Measurements from ENCODE around the gene SMAD3.

Gene SMAD3

DNA sequence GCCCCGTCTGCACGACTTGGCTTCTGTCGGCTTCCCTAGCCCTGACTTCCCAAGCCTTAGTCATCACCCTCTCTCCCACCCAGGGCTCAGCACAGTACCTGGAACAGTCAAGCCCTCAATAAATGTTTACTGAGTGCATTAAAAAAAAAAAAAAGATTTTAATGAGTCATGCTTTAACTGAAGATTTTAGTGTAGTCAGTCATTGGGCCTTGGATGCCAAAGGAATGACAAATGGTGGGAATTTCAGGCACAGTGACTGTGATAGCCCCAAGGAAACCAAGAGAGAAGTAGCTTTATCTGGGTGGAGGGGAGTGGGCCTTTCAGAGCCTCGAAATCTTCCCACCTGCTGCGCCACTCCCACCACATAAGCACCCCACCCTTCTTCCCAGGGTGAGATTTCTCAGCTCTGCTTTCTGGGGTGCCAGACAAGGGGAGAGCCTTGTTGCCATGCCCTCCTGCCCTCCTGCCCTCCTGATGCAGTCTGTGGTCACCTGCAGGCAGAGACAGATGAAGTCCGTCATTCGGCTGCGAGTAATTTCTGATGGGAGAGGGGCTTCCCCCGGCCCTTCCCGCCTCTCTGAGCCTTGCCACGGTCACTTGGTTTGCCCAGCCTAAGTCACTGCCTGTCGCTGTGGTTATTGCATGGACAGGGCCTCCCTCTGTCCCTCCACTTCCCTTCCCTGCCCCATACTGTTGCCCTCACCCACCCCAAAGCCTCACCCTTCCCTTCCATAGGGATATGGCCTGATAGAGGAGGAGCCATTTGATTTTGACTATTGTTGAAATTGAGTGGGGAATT lies 41.8 kb downstream of the SMAD3 start:
- ChIA-PET POLR2A (interaction anchor here (0.7 to 1.3 kb wide), 4 partner anchors 19 to 71 kb away, joined by 3 to 6 read pairs (median 3); partner anchors contain the start of gene SMAD3), CTCF (interaction anchor here (0.6 to 1.0 kb wide), 2 partner anchors 21 to 176 kb away, joined by 4 to 6 read pairs; no protein-coding TSS in a partner anchor)
- Histone ChIP-seq H3K36me3 (ENCODE audit: control insufficient read depth in 2 of 2, insufficient read depth in 1 of 2, low read length in 2 of 2) (no peaks in the 10 kb centered on the region), H3K9me3 (ENCODE audit: control insufficient read depth, insufficient read depth, low read depth, low read length) (no peaks in the 10 kb centered on the region), H3K4me1 (ENCODE audit: control insufficient read depth, insufficient read depth, low read length) (peaks cover 21% of the 10 kb centered on the region), H3K27ac (ENCODE audit: extremely low read depth, low read depth, low read length) (peak overlapping the region; percentile 44; the same call in 1 of the 2 replicates), H3K4me3 (ENCODE audit: low read depth, low read length) (no peak overlapping the region)
- TF ChIP-seq ZNF266 (tag by site-specific recombination; IDR thresholded peaks at IDR 0.05; ENCODE audit: low read depth) (no peak), ZNF747 (tag by site-specific recombination; IDR thresholded peaks at IDR 0.05) (no peak), ZNF311 (tag by site-specific recombination; IDR thresholded peaks at IDR 0.05; ENCODE audit: borderline replicate concordance) (no peak), GLI4 (tag by site-specific recombination; IDR thresholded peaks at IDR 0.05) (no peak), ZNF707 (tag by site-specific recombination; IDR thresholded peaks at IDR 0.05) (no peak), ZNF211 (tag by site-specific recombination; IDR thresholded peaks at IDR 0.05; ENCODE audit: low read depth) (no peak), ZNF114 (tag by site-specific recombination; IDR thresholded peaks at IDR 0.05) (no peak), GFI1B (tag by site-specific recombination; IDR thresholded peaks at IDR 0.05) (peak; percentile 89), OSR2 (tag by site-specific recombination; IDR thresholded peaks at IDR 0.05) (no peak; the same call in none of the 2 replicates), ZNF521 (tag by site-specific recombination; IDR thresholded peaks at IDR 0.05) (no peak), ZNF473 (tag by site-specific recombination; IDR thresholded peaks at IDR 0.05) (no peak), ZBTB8A (tag by site-specific recombination; IDR thresholded peaks at IDR 0.05) (peak; percentile 46; the same call in 1 of the 2 replicates), ZNF37A (tag by site-specific recombination; IDR thresholded peaks at IDR 0.05) (no peak), ZNF629 (tag by site-specific recombination; IDR thresholded peaks at IDR 0.05) (peak; percentile 93), ZNF184 (tag by site-specific recombination; IDR thresholded peaks at IDR 0.05) (peak; percentile 93), ZNF239 (tag by site-specific recombination; IDR thresholded peaks at IDR 0.05) (no peak), ZNF350 (tag by site-specific recombination; IDR thresholded peaks at IDR 0.05) (no peak), ZNF530 (tag by site-specific recombination; IDR thresholded peaks at IDR 0.05; ENCODE audit: low read depth) (no peak), ZNF560 (tag by site-specific recombination; IDR thresholded peaks at IDR 0.05; ENCODE audit: borderline replicate concordance) (no peak)
- TF ChIP-seq, protein P1, sequence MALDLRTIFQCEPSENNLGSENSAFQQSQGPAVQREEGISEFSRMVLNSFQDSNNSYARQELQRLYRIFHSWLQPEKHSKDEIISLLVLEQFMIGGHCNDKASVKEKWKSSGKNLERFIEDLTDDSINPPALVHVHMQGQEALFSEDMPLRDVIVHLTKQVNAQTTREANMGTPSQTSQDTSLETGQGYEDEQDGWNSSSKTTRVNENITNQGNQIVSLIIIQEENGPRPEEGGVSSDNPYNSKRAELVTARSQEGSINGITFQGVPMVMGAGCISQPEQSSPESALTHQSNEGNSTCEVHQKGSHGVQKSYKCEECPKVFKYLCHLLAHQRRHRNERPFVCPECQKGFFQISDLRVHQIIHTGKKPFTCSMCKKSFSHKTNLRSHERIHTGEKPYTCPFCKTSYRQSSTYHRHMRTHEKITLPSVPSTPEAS (tag by site-specific recombination; IDR thresholded peaks at IDR 0.05), result no peak
- TF ChIP-seq, protein P2, sequence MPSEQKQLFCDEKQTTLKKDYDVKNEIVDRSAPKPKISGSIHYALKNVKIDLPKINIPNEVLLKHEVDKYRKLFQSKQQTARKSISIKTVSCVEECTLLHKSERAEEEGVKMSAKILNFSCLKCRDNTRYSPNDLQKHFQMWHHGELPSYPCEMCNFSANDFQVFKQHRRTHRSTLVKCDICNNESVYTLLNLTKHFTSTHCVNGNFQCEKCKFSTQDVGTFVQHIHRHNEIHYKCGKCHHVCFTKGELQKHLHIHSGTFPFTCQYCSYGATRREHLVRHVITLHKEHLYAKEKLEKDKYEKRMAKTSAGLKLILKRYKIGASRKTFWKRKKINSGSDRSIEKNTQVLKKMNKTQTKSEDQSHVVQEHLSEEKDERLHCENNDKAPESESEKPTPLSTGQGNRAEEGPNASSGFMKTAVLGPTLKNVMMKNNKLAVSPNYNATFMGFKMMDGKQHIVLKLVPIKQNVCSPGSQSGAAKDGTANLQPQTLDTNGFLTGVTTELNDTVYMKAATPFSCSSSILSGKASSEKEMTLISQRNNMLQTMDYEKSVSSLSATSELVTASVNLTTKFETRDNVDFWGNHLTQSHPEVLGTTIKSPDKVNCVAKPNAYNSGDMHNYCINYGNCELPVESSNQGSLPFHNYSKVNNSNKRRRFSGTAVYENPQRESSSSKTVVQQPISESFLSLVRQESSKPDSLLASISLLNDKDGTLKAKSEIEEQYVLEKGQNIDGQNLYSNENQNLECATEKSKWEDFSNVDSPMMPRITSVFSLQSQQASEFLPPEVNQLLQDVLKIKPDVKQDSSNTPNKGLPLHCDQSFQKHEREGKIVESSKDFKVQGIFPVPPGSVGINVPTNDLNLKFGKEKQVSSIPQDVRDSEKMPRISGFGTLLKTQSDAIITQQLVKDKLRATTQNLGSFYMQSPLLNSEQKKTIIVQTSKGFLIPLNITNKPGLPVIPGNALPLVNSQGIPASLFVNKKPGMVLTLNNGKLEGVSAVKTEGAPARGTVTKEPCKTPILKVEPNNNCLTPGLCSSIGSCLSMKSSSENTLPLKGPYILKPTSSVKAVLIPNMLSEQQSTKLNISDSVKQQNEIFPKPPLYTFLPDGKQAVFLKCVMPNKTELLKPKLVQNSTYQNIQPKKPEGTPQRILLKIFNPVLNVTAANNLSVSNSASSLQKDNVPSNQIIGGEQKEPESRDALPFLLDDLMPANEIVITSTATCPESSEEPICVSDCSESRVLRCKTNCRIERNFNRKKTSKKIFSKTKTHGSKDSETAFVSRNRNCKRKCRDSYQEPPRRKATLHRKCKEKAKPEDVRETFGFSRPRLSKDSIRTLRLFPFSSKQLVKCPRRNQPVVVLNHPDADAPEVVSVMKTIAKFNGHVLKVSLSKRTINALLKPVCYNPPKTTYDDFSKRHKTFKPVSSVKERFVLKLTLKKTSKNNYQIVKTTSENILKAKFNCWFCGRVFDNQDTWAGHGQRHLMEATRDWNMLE (tag by site-specific recombination; conservative IDR thresholded peaks at IDR 0.05; ENCODE audit: low read depth), result peak; percentile 50; the same call in 1 of the 2 replicates
- TF ChIP-seq, protein P3, sequence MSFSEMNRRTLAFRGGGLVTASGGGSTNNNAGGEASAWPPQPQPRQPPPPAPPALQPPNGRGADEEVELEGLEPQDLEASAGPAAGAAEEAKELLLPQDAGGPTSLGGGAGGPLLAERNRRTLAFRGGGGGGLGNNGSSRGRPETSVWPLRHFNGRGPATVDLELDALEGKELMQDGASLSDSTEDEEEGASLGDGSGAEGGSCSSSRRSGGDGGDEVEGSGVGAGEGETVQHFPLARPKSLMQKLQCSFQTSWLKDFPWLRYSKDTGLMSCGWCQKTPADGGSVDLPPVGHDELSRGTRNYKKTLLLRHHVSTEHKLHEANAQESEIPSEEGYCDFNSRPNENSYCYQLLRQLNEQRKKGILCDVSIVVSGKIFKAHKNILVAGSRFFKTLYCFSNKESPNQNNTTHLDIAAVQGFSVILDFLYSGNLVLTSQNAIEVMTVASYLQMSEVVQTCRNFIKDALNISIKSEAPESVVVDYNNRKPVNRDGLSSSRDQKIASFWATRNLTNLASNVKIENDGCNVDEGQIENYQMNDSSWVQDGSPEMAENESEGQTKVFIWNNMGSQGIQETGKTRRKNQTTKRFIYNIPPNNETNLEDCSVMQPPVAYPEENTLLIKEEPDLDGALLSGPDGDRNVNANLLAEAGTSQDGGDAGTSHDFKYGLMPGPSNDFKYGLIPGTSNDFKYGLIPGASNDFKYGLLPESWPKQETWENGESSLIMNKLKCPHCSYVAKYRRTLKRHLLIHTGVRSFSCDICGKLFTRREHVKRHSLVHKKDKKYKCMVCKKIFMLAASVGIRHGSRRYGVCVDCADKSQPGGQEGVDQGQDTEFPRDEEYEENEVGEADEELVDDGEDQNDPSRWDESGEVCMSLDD (tag by site-specific recombination; IDR thresholded peaks at IDR 0.05), result no peak
- TF ChIP-seq, protein P4, sequence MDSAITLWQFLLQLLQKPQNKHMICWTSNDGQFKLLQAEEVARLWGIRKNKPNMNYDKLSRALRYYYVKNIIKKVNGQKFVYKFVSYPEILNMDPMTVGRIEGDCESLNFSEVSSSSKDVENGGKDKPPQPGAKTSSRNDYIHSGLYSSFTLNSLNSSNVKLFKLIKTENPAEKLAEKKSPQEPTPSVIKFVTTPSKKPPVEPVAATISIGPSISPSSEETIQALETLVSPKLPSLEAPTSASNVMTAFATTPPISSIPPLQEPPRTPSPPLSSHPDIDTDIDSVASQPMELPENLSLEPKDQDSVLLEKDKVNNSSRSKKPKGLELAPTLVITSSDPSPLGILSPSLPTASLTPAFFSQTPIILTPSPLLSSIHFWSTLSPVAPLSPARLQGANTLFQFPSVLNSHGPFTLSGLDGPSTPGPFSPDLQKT (IDR thresholded peaks at IDR 0.05; ENCODE audit: borderline replicate concordance, low read depth, low read length), result no peak
- TF ChIP-seq, protein P5, sequence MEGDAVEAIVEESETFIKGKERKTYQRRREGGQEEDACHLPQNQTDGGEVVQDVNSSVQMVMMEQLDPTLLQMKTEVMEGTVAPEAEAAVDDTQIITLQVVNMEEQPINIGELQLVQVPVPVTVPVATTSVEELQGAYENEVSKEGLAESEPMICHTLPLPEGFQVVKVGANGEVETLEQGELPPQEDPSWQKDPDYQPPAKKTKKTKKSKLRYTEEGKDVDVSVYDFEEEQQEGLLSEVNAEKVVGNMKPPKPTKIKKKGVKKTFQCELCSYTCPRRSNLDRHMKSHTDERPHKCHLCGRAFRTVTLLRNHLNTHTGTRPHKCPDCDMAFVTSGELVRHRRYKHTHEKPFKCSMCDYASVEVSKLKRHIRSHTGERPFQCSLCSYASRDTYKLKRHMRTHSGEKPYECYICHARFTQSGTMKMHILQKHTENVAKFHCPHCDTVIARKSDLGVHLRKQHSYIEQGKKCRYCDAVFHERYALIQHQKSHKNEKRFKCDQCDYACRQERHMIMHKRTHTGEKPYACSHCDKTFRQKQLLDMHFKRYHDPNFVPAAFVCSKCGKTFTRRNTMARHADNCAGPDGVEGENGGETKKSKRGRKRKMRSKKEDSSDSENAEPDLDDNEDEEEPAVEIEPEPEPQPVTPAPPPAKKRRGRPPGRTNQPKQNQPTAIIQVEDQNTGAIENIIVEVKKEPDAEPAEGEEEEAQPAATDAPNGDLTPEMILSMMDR (tag by site-specific recombination; IDR thresholded peaks at IDR 0.05), result no peak
- TF ChIP-seq, protein P6, sequence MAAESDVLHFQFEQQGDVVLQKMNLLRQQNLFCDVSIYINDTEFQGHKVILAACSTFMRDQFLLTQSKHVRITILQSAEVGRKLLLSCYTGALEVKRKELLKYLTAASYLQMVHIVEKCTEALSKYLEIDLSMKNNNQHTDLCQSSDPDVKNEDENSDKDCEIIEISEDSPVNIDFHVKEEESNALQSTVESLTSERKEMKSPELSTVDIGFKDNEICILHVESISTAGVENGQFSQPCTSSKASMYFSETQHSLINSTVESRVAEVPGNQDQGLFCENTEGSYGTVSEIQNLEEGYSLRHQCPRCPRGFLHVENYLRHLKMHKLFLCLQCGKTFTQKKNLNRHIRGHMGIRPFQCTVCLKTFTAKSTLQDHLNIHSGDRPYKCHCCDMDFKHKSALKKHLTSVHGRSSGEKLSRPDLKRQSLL (tag by site-specific recombination; IDR thresholded peaks at IDR 0.05), result no peak
